CD8-positive, alpha-beta memory T cell (primary cell): ENCODE data around the gene DOCK6. TPM values are rescaled to one million over a fixed set of nuclear protein-coding genes. Genes with fewer than 3 reads are reported as not detected.
A peak's percentile ranks its signal among the peaks of the same experiment; 100 is the strongest.

ENCODE experiments used
- CTCF ChIA-PET: fragments of 350-600 bp; sonication (Branson Sonifier 250); formaldehyde crosslinking; loops from one replicate; lab custom pipeline; 2021; ENCODE audit warnings: antibody characterized with exemption; lab: Charles Lee
- POLR2A ChIA-PET: fragments of 350-600 bp; sonication (Branson Sonifier 250); formaldehyde crosslinking; loops from one replicate; lab custom pipeline; 2021; ENCODE audit warnings: antibody characterized with exemption; lab: Charles Lee
- DNase-seq, 5 donors: peaks; one replicate each; pipeline versions ENCODE4 v3.0.0 to v3.0.0-alpha.2; 2020 to 2022; ENCODE audit warnings: mixed read lengths in 1 of 5
- H3K27ac ChIP-seq: one replicate; pipeline ENCODE4 v1.7.0; 2013; ENCODE audit warnings: low read depth, mild to moderate bottlenecking, low read length, moderate library complexity
- H3K27me3 ChIP-seq: 2 replicates; pipeline ENCODE4 v1.7.0; 2013; ENCODE audit warnings: low read length, mild to moderate bottlenecking; ENCODE audit not compliant: insufficient read depth, poor library complexity, severe bottlenecking
- H3K36me3 ChIP-seq: 2 replicates; pipeline ENCODE4 v1.7.0; 2013; ENCODE audit warnings: mild to moderate bottlenecking, low read length, moderate library complexity; ENCODE audit not compliant: insufficient read depth
- H3K4me1 ChIP-seq: 2 replicates; pipeline ENCODE4 v1.7.0; 2013; ENCODE audit warnings: mild to moderate bottlenecking, low read length, moderate library complexity; ENCODE audit not compliant: insufficient read depth
- H3K4me3 ChIP-seq: 2 replicates; pipeline ENCODE4 v1.7.0; 2013; ENCODE audit warnings: mild to moderate bottlenecking, low read length
- H3K9me3 ChIP-seq: 2 replicates; pipeline ENCODE4 v1.7.0; 2013; ENCODE audit warnings: mild to moderate bottlenecking, low read length
- H3K27ac Mint-ChIP-seq, 8 donors: one replicate each; pipeline ENCODE4 v1.8.0; 2020 to 2021; ENCODE audit warnings: mixed read lengths in 8 of 8, mild to moderate bottlenecking in 6 of 8, inconsistent platforms in 3 of 8, moderate library complexity in 3 of 8
- H3K27me3 Mint-ChIP-seq, 2 donors: one replicate each; pipeline ENCODE4 v1.8.0; 2020 to 2021; ENCODE audit warnings: mixed read lengths in 2 of 2, mild to moderate bottlenecking in 1 of 2, moderate library complexity in 1 of 2
- H3K36me3 Mint-ChIP-seq, 3 donors: one replicate each; pipeline ENCODE4 v1.8.0; 2020 to 2021; ENCODE audit warnings: mixed read lengths in 3 of 3, inconsistent platforms in 1 of 3, mild to moderate bottlenecking in 1 of 3
- H3K4me1 Mint-ChIP-seq, 3 donors: one replicate each; pipeline ENCODE4 v1.8.0; 2020 to 2021; ENCODE audit warnings: mixed read lengths in 3 of 3, inconsistent platforms in 1 of 3, mild to moderate bottlenecking in 1 of 3
- H3K4me3 Mint-ChIP-seq, 7 donors: one replicate each; pipeline ENCODE4 v1.8.0; 2020 to 2021; ENCODE audit warnings: mixed read lengths in 7 of 7, mild to moderate bottlenecking in 6 of 7, moderate library complexity in 4 of 7, inconsistent platforms in 2 of 7
- H3K9me3 Mint-ChIP-seq, 5 donors: one replicate each; pipeline ENCODE4 v1.8.0; 2020 to 2022; ENCODE audit warnings: mixed read lengths in 5 of 5, mild to moderate bottlenecking in 3 of 5, moderate library complexity in 2 of 5, inconsistent platforms in 1 of 5
- polyA plus RNA-seq: library from polyadenylated mRNA; unstranded; fragments of 300-500 nt; fragmentation: Illumina TruSeq; gene quantifications from one replicate; pipeline ENCODE4 v1.2.3, GENCODE V29; 2021
- total RNA-seq, 2 experiments: library from RNA; stranded (reverse); gene quantifications; one replicate each; pipeline ENCODE4 v1.2.3, GENCODE V29; 2021

Gene DOCK6
- total and polyA plus RNA-seq, 3 experiments from 2014 or later: 0.71 to 3.5 (median 2.3) TPM

- Mint-ChIP-seq H3K27me3 (peaks cover 31 to 35% of the 10 kb centered on the region in 2 donors), H3K4me1 (peaks cover 0 to 1% (median 0%) of the 10 kb centered on the region in 3 donors), H3K36me3 (no peaks in the 10 kb centered on the region), H3K9me3 (peaks cover 0 to 11% (median 2%) of the 10 kb centered on the region in 5 donors), H3K27ac (no peak overlapping the region), H3K4me3 (no peak overlapping the region)
- no peaks in the 10 kb centered on the region for H3K4me1 ChIP-seq
- no peaks in the 10 kb centered on the region for H3K9me3 ChIP-seq
- POLR2A ChIA-PET: no interaction called here
- H3K27me3 ChIP-seq: peaks cover 23% of the 10 kb centered on the region
- H3K36me3 ChIP-seq: no peaks in the 10 kb centered on the region
- H3K27ac ChIP-seq: no peak overlapping the region
- DNase-seq: no peak
- H3K4me3 ChIP-seq: no peak overlapping the region
- CTCF ChIA-PET: no interaction called here
Measured at GRCh38 chr19:11273296-11273695, 11.0 kb upstream of the DOCK6 start.

DNA sequence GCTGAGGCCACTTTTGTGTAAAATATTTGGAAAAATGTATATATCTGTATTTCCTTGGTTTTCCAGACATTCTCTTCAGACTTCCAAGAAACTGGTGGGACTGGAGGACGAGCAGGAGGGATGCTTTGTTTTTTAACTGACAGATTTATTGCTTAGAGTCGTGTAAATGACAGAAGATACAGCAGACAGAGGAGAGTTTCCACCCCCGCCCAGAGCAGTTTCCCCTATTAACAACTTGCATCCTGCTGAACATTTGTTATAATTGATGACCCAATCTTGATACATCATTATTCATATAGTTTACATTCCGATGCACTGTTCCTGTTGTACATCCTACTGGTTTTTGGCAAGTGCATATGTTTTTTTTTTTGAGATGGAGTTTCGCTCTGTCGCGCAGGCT lies 7.1 kb upstream of the DOCK6 start:
- no peak for DNase-seq
- no peaks in the 10 kb centered on the region for H3K9me3 ChIP-seq
- peaks cover 13% of the 10 kb centered on the region for H3K27me3 ChIP-seq
- no peak overlapping the region for H3K27ac ChIP-seq
- POLR2A ChIA-PET: no interaction called here
- H3K4me3 ChIP-seq: no peak overlapping the region
- no peaks in the 10 kb centered on the region for H3K4me1 ChIP-seq
- CTCF ChIA-PET: no interaction called here
- no peaks in the 10 kb centered on the region for H3K36me3 ChIP-seq
- Mint-ChIP-seq H3K4me3 (no peak overlapping the region), H3K4me1 (peaks cover 0 to 5% (median 0%) of the 10 kb centered on the region in 3 donors), H3K27me3 (peaks cover 33 to 52% of the 10 kb centered on the region in 2 donors), H3K27ac (no peak overlapping the region), H3K9me3 (no peaks in the 10 kb centered on the region), H3K36me3 (no peaks in the 10 kb centered on the region)

- POLR2A ChIA-PET: no interaction called here
Measured at GRCh38 chr19:11268783-11269267, 6.5 kb upstream of the DOCK6 start.

GRCh38 chr19:11267316-11268085 lies 5.2 kb upstream of the DOCK6 start:
- no peaks in the 10 kb centered on the region for H3K4me1 ChIP-seq
- POLR2A ChIA-PET: interaction anchor here (1.1 kb wide), 1 partner anchor 11 kb away, joined by 5 read pairs; no protein-coding TSS in a partner anchor
- Mint-ChIP-seq H3K36me3 (no peaks in the 10 kb centered on the region), H3K9me3 (no peaks in the 10 kb centered on the region), H3K27me3 (peaks cover 42 to 56% of the 10 kb centered on the region in 2 donors), H3K4me1 (peaks cover 3 to 5% (median 4%) of the 10 kb centered on the region in 3 donors), H3K4me3 (no peak overlapping the region), H3K27ac (no peak overlapping the region)
- H3K9me3 ChIP-seq: no peaks in the 10 kb centered on the region
- H3K36me3 ChIP-seq: no peaks in the 10 kb centered on the region
- no peak for DNase-seq
- H3K27me3 ChIP-seq: peaks cover 15% of the 10 kb centered on the region
- H3K27ac ChIP-seq: no peak overlapping the region
- no peak overlapping the region for H3K4me3 ChIP-seq
- CTCF ChIA-PET: no interaction called here

More at GRCh38 chr19:11268783-11269267, 6.5 kb upstream of the DOCK6 start:
- Histone ChIP-seq H3K4me3 (no peak overlapping the region), H3K36me3 (no peaks in the 10 kb centered on the region), H3K9me3 (no peaks in the 10 kb centered on the region), H3K27me3 (peaks cover 9% of the 10 kb centered on the region), H3K27ac (no peak overlapping the region), H3K4me1 (no peaks in the 10 kb centered on the region)
- Mint-ChIP-seq H3K4me3 (no peak overlapping the region), H3K4me1 (peaks cover 0 to 5% (median 0%) of the 10 kb centered on the region in 3 donors), H3K36me3 (no peaks in the 10 kb centered on the region), H3K27ac (no peak overlapping the region), H3K27me3 (peaks cover 35 to 51% of the 10 kb centered on the region in 2 donors), H3K9me3 (no peaks in the 10 kb centered on the region)
- no peak for DNase-seq
- CTCF ChIA-PET: no interaction called here

GRCh38 chr19:11265785-11266236 lies 3.5 kb upstream of the DOCK6 start:
- H3K4me3 Mint-ChIP-seq: peak overlapping the region in 1 of 7 donors; percentile 76
- H3K9me3 Mint-ChIP-seq: no peaks in the 10 kb centered on the region
- peaks cover 41 to 63% of the 10 kb centered on the region in 2 donors for H3K27me3 Mint-ChIP-seq
- Histone ChIP-seq H3K4me3 (no peak overlapping the region), H3K27ac (no peak overlapping the region), H3K4me1 (peaks cover 3% of the 10 kb centered on the region), H3K27me3 (peaks cover 18% of the 10 kb centered on the region), H3K9me3 (no peaks in the 10 kb centered on the region), H3K36me3 (no peaks in the 10 kb centered on the region)
- DNase-seq: no peak
- ChIA-PET POLR2A (no interaction called here), CTCF (no interaction called here)
- peaks cover 0 to 2% (median 0%) of the 10 kb centered on the region in 3 donors for H3K36me3 Mint-ChIP-seq
- H3K27ac Mint-ChIP-seq: no peak overlapping the region
- peaks cover 3 to 7% (median 4%) of the 10 kb centered on the region in 3 donors for H3K4me1 Mint-ChIP-seq

DNA sequence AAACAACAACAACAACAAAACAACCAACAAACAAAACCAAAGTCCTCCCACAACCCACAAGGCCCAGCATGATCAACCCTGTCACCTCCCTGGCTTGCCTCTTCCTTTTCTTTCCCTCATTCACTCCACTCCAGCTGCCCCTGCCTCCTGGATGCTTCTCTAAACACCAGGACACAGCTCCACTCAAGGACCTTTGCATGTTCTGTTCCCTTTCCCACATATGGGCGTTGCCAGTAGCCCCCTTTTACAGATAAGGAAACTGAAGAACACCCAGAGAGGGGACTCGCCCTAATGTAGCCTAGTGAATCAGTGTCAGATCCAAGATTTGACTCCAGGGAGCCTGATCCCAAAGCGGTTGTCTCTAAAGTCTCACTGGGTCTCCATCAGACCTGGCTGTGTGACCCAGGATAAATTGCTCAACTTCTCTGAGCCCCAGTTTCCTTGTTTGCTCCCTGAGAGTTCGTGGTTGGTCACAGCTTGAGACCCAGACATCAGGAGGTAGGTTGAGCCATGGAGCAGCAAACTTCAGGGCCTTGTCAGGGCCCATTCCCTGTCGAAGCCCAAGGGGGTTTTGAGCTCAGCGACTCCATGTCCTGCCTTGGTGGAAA lies 3.0 kb upstream of the DOCK6 start:
- Histone ChIP-seq H3K9me3 (no peaks in the 10 kb centered on the region), H3K27ac (no peak overlapping the region), H3K27me3 (peaks cover 18% of the 10 kb centered on the region), H3K4me1 (peaks cover 3% of the 10 kb centered on the region), H3K36me3 (no peaks in the 10 kb centered on the region), H3K4me3 (no peak overlapping the region)
- H3K27ac Mint-ChIP-seq: peak overlapping the region in 2 of 8 donors; percentile 37 to 54
- ChIA-PET POLR2A (no interaction called here), CTCF (no interaction called here)
- peak overlapping the region in 1 of 7 donors; percentile 47 for H3K4me3 Mint-ChIP-seq
- H3K4me1 Mint-ChIP-seq: peaks cover 3 to 8% (median 4%) of the 10 kb centered on the region in 3 donors
- H3K9me3 Mint-ChIP-seq: no peaks in the 10 kb centered on the region
- no peak for DNase-seq
- H3K27me3 Mint-ChIP-seq: peaks cover 42 to 64% of the 10 kb centered on the region in 2 donors
- H3K36me3 Mint-ChIP-seq: peaks cover 0 to 2% (median 0%) of the 10 kb centered on the region in 3 donors

- no peak overlapping the region for H3K4me3 ChIP-seq
- Mint-ChIP-seq H3K27me3 (peaks cover 46 to 68% of the 10 kb centered on the region in 2 donors), H3K4me1 (peaks cover 3 to 8% (median 4%) of the 10 kb centered on the region in 3 donors), H3K27ac (no peak overlapping the region), H3K36me3 (peaks cover 0 to 2% (median 0%) of the 10 kb centered on the region in 3 donors), H3K9me3 (no peaks in the 10 kb centered on the region), H3K4me3 (peak overlapping the region in 2 of 7 donors; percentile 32)
- DNase-seq: no peak
- H3K9me3 ChIP-seq: no peaks in the 10 kb centered on the region
- no peaks in the 10 kb centered on the region for H3K36me3 ChIP-seq
- H3K27me3 ChIP-seq: peaks cover 18% of the 10 kb centered on the region
- no peak overlapping the region for H3K27ac ChIP-seq
- H3K4me1 ChIP-seq: peaks cover 3% of the 10 kb centered on the region
- POLR2A ChIA-PET: no interaction called here
- CTCF ChIA-PET: no interaction called here
Measured at GRCh38 chr19:11264452-11265176, 2.3 kb upstream of the DOCK6 start.
